HEK293 (cell line): ENCODE data around the gene PANX3.

Experiments used
- CTCF ChIA-PET: fragments of 350-600 bp; formaldehyde crosslinking; extraction: SDS; loops from one replicate; lab custom pipeline; 2021; ENCODE audit warnings: antibody characterized with exemption; lab: Yijun Ruan, JAX
- POLR2A ChIA-PET: fragments of 300-600 bp; formaldehyde crosslinking; extraction: SDS; loops from one replicate; lab custom pipeline; 2020; ENCODE audit warnings: antibody characterized with exemption, inconsistent platforms; lab: Yijun Ruan, JAX
- H3K27ac ChIP-seq: fragments of 200-500 bp; sonication (Bioruptor generic); 2 replicates; pipeline ENCODE4 v1.5.1; 2014; ENCODE audit warnings: low read depth, low read length, control low read depth, inconsistent platforms; ENCODE audit errors: extremely low read depth
- H3K36me3 ChIP-seq, 2 experiments: fragments of 200-500 bp in 1 of 2; sonication (Bioruptor generic) in 1 of 2; 1 replicate in 1 of 2; 2 replicates in 1 of 2; pipeline ENCODE4 v1.5.1; 2014 to 2017; ENCODE audit warnings: inconsistent platforms in 2 of 2, low read length in 2 of 2; ENCODE audit not compliant: control insufficient read depth in 2 of 2, insufficient read depth in 1 of 2
- H3K4me1 ChIP-seq: fragments of 200-500 bp; sonication (Bioruptor generic); 2 replicates; pipeline ENCODE4 v1.5.1; 2014; ENCODE audit warnings: mild to moderate bottlenecking, low read length, inconsistent platforms; ENCODE audit not compliant: control insufficient read depth, insufficient read depth
- H3K4me3 ChIP-seq: 2 replicates; pipeline ENCODE4 v1.5.1; 2011; ENCODE audit warnings: low read depth, mild to moderate bottlenecking, control low read depth, low read length, moderate library complexity
- H3K9me3 ChIP-seq: fragments of 200-500 bp; sonication (Bioruptor generic); 2 replicates; pipeline ENCODE4 v1.5.1; 2014; ENCODE audit warnings: low read depth, low read length, inconsistent platforms; ENCODE audit not compliant: control insufficient read depth, insufficient read depth
- KLF17 ChIP-seq: fragments of 450-650 bp; formaldehyde crosslinking; IDR thresholded peaks from 2 replicates; pipeline ENCODE4 v1.5.1; 2016; ENCODE audit warnings: missing biosample characterization, missing genetic modification characterization
- SALL2 ChIP-seq: fragments of 450-650 bp; formaldehyde crosslinking; IDR thresholded peaks from 2 replicates; pipeline ENCODE4 v1.5.0; 2017; ENCODE audit warnings: missing biosample characterization, mild to moderate bottlenecking, missing genetic modification characterization, borderline replicate concordance
- YY2 ChIP-seq: fragments of 450-650 bp; formaldehyde crosslinking; IDR thresholded peaks from 2 replicates; pipeline ENCODE4 v1.5.1; 2016; ENCODE audit warnings: missing biosample characterization, missing genetic modification characterization
- ZBTB1 ChIP-seq: fragments of 450-650 bp; formaldehyde crosslinking; IDR thresholded peaks from 2 replicates; pipeline ENCODE4 v1.5.1; 2016; ENCODE audit warnings: missing biosample characterization, missing genetic modification characterization
- ZBTB10 ChIP-seq: fragments of 450-650 bp; formaldehyde crosslinking; IDR thresholded peaks from 2 replicates; pipeline ENCODE4 v1.5.1; 2016; ENCODE audit warnings: missing biosample characterization, missing genetic modification characterization
- ZBTB17 ChIP-seq: fragments of 450-650 bp; formaldehyde crosslinking; IDR thresholded peaks from 2 replicates; pipeline ENCODE4 v1.5.1; 2016; ENCODE audit warnings: missing biosample characterization, missing genetic modification characterization
- ZBTB21 ChIP-seq: fragments of 450-650 bp; formaldehyde crosslinking; IDR thresholded peaks from 2 replicates; pipeline ENCODE4 v1.5.1; 2017; ENCODE audit warnings: missing biosample characterization, missing genetic modification characterization
- ZBTB7A ChIP-seq: fragments of 450-650 bp; formaldehyde crosslinking; IDR thresholded peaks from 2 replicates; pipeline ENCODE4 v1.5.1; 2016; ENCODE audit warnings: low read depth, missing biosample characterization, missing genetic modification characterization
- ZIC2 ChIP-seq: fragments of 450-650 bp; formaldehyde crosslinking; IDR thresholded peaks from 2 replicates; pipeline ENCODE4 v1.5.1; 2016; ENCODE audit warnings: missing biosample characterization, missing genetic modification characterization
- ZNF146 ChIP-seq: fragments of 450-650 bp; formaldehyde crosslinking; IDR thresholded peaks from 2 replicates; pipeline ENCODE4 v1.5.1; 2016; ENCODE audit warnings: missing biosample characterization, missing genetic modification characterization
- ZNF19 ChIP-seq: fragments of 450-650 bp; formaldehyde crosslinking; IDR thresholded peaks from 2 replicates; pipeline ENCODE4; 2016; ENCODE audit warnings: missing biosample characterization, missing genetic modification characterization, low read depth
- ZNF24 ChIP-seq: fragments of 450-650 bp; formaldehyde crosslinking; IDR thresholded peaks from 2 replicates; pipeline ENCODE4 v1.5.1; 2016; ENCODE audit warnings: missing biosample characterization, missing genetic modification characterization
- ZNF248 ChIP-seq: fragments of 450-650 bp; formaldehyde crosslinking; IDR thresholded peaks from 2 replicates; pipeline ENCODE4 v1.5.1; 2017; ENCODE audit warnings: missing biosample characterization, missing genetic modification characterization
- ZNF292 ChIP-seq: fragments of 450-650 bp; formaldehyde crosslinking; IDR thresholded peaks from 2 replicates; pipeline ENCODE4 v1.5.1; 2016; ENCODE audit warnings: low read depth, missing biosample characterization, missing genetic modification characterization, borderline replicate concordance
- ZNF335 ChIP-seq: fragments of 450-650 bp; formaldehyde crosslinking; conservative IDR thresholded peaks from 2 replicates; pipeline ENCODE4 v1.5.1; 2016; ENCODE audit warnings: missing biosample characterization, missing genetic modification characterization
- ZNF391 ChIP-seq: fragments of 450-650 bp; formaldehyde crosslinking; IDR thresholded peaks from 2 replicates; pipeline ENCODE4 v1.5.1; 2016; ENCODE audit warnings: low read depth, missing biosample characterization, missing genetic modification characterization, borderline replicate concordance
- ZNF449 ChIP-seq: fragments of 450-650 bp; formaldehyde crosslinking; IDR thresholded peaks from 2 replicates; pipeline ENCODE4 v1.5.1; 2017; ENCODE audit warnings: missing biosample characterization, mild to moderate bottlenecking, missing genetic modification characterization, moderate library complexity
- ZNF548 ChIP-seq: fragments of 450-650 bp; formaldehyde crosslinking; IDR thresholded peaks from 2 replicates; pipeline ENCODE4 v1.5.1; 2016; ENCODE audit warnings: missing biosample characterization, missing genetic modification characterization
- ZNF610 ChIP-seq: fragments of 450-650 bp; formaldehyde crosslinking; IDR thresholded peaks from 2 replicates; pipeline ENCODE4 v1.5.1; 2016; ENCODE audit warnings: missing biosample characterization, missing genetic modification characterization, borderline replicate concordance
- ZNF639 ChIP-seq: fragments of 450-650 bp; formaldehyde crosslinking; IDR thresholded peaks from 2 replicates; pipeline ENCODE4 v1.5.1; 2016; ENCODE audit warnings: missing biosample characterization, missing genetic modification characterization
- ZNF677 ChIP-seq: fragments of 450-650 bp; IDR thresholded peaks from 2 replicates; pipeline ENCODE4 v1.5.0; 2018; ENCODE audit warnings: missing biosample characterization, mild to moderate bottlenecking, missing genetic modification characterization, moderate library complexity

The PANX3 gene

GRCh38 chr11:124605719-124606118 lies 5.5 kb upstream of the PANX3 start:
- Histone ChIP-seq H3K4me3 (no peak overlapping the region), H3K27ac (no peak overlapping the region), H3K9me3 (no peaks in the 10 kb centered on the region), H3K36me3 (no peaks in the 10 kb centered on the region), H3K4me1 (no peaks in the 10 kb centered on the region)
- TF ChIP-seq ZNF248 (tag by site-specific recombination) (no peak), ZNF24 (no peak)
- CTCF ChIA-PET, result interaction anchor here (0.6 to 0.7 kb wide), 3 partner anchors 37 to 1080 kb away, joined by 3 to 4 read pairs (median 3); no protein-coding TSS in a partner anchor
- POLR2A ChIA-PET, result no interaction called here

GRCh38 chr11:124608147-124608546 lies 3.1 kb upstream of the PANX3 start:
- H3K4me1 ChIP-seq, result no peaks in the 10 kb centered on the region
- TF ChIP-seq ZBTB17 (no peak), ZBTB7A (tag by site-specific recombination) (no peak), ZIC2 (no peak), ZNF19 (tag by site-specific recombination) (no peak), ZNF146 (tag by site-specific recombination) (no peak), YY2 (tag by site-specific recombination) (no peak), ZNF335 (no peak), ZBTB21 (tag by site-specific recombination) (no peak), ZNF548 (tag by site-specific recombination) (no peak), ZNF391 (no peak), ZNF677 (tag by site-specific recombination) (no peak), ZNF639 (no peak), ZBTB10 (tag by site-specific recombination) (no peak), ZNF449 (tag by site-specific recombination) (no peak), ZBTB1 (tag by site-specific recombination) (no peak), ZNF292 (tag by site-specific recombination) (no peak), ZNF610 (tag by site-specific recombination) (no peak), KLF17 (no peak), SALL2 (tag by site-specific recombination) (no peak)
- TF ChIP-seq, all 188 proteins: peak for 0
- Histone ChIP-seq H3K4me3 (no peak overlapping the region), H3K9me3 (no peaks in the 10 kb centered on the region), H3K36me3 (no peaks in the 10 kb centered on the region), H3K27ac (no peak overlapping the region)
- POLR2A ChIA-PET, result interaction anchor here (0.8 kb wide), 1 partner anchor 14 kb away, joined by 3 read pairs; the partner anchor contains the start of gene TBRG1
- CTCF ChIA-PET, result interaction anchor here (0.6 to 0.7 kb wide), 2 partner anchors 13 to 26 kb away, joined by 3 to 4 read pairs; no protein-coding TSS in a partner anchor
